Left cardiac atrium (tissue), 4 donors: ENCODE measurements around the gene MUC13. TPM values are rescaled to one million over a fixed set of nuclear protein-coding genes. Genes with fewer than 3 reads are reported as not detected.
"Not testable (repeated sequence)": the region's sequence is repeated elsewhere in the genome, so short reads cannot be mapped to it uniquely, and the experiment has no call there.

Source experiments
- ATAC-seq, 2 donors: fragments of 200-7000 bp; cut with Tn5 transposase; one replicate each; pipeline ENCODE4 v1.9.1; 2020; ENCODE audit warnings: mild to moderate bottlenecking in 2 of 2, moderate library complexity in 2 of 2
- DNase-seq: peaks from one replicate; pipeline ENCODE4 v3.0.0-alpha.2; 2020
- intact Hi-C, 2 donors: fragments of 100-400 bp; cut with DNase I; formaldehyde crosslinking; loops; one replicate each; pipeline versions ENCODE4 v1.14.1 to v1.15.1; 2022 to 2023
- long read RNA-seq: library from polyadenylated mRNA; unstranded; transcript quantifications from one replicate; pipeline ENCODE4 v2.0.0, GENCODE V29; 2021
- total RNA-seq, 2 donors: library from RNA; stranded (reverse); fragmentation: NEBNext Ultra II Directional; extraction: Animal tissue kit (Norgen Biotek cat#: 25700); gene quantifications; one replicate each; pipeline ENCODE4 v1.2.1, GENCODE V29; 2021
- donor health status: DM: no; HTN: yes; CAD: no.
- donor health status: DM: no; HTN: yes; CAD: no; lungs with severe emphysema.
- donor health status: DM: yes; HTN: yes; CAD: no.
- donor health status: Dilated cardiomyopathy.

Gene MUC13, protein sequence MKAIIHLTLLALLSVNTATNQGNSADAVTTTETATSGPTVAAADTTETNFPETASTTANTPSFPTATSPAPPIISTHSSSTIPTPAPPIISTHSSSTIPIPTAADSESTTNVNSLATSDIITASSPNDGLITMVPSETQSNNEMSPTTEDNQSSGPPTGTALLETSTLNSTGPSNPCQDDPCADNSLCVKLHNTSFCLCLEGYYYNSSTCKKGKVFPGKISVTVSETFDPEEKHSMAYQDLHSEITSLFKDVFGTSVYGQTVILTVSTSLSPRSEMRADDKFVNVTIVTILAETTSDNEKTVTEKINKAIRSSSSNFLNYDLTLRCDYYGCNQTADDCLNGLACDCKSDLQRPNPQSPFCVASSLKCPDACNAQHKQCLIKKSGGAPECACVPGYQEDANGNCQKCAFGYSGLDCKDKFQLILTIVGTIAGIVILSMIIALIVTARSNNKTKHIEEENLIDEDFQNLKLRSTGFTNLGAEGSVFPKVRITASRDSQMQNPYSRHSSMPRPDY
- not detected for total RNA-seq
- long read RNA-seq = 0 reads

GRCh38 chr3:124934577-124934976, at the start of gene MUC13:
Gene MUC13, minus strand, starts transcription at chr3:124934751. Its CDS starts 39 bp downstream, at chr3:124934712.
- intact Hi-C loops = no loop called here
- no peak for ATAC-seq
- DNase-seq = no peak

GRCh38 chr3:124982855-124983254, 48.3 kb upstream of the MUC13 start:
- ATAC-seq (no peak), DNase-seq (no peak)
- intact Hi-C loops = no loop called here

GRCh38 chr3:124981472-124981871, 46.9 kb upstream of the MUC13 start:
- ATAC-seq = no peak
- no peak for DNase-seq
- intact Hi-C loops = no loop called here

GRCh38 chr3:124978627-124979026, 44.1 kb upstream of the MUC13 start:
- no peak for ATAC-seq
- no peak for DNase-seq
- intact Hi-C loops = no loop called here

GRCh38 chr3:124976383-124976782, 41.8 kb upstream of the MUC13 start:
- intact Hi-C loops = no loop called here
- DNase-seq (no peak), ATAC-seq (no peak)

DNA sequence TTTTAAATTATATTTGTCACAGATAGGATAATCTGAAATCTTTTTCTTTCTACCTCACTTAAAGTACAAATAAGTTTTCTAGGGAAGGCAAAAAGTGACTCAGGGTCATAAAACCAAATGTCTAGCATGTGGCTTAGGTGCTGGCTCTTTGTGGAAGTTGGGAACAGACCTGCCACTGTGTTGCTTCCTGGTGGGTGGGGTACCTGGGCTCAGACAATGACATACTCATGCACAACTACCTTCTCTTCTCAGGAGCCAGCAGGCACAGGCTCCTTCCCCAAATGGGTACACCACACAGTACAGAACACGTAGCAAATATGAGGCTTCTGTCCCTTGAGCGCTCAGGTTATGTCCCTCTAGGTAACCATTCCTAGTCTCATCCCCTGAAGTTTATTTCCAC, 40.1 kb upstream of the MUC13 start:
- DNase-seq (no peak), ATAC-seq (no peak)
- intact Hi-C loops = no loop called here

DNA sequence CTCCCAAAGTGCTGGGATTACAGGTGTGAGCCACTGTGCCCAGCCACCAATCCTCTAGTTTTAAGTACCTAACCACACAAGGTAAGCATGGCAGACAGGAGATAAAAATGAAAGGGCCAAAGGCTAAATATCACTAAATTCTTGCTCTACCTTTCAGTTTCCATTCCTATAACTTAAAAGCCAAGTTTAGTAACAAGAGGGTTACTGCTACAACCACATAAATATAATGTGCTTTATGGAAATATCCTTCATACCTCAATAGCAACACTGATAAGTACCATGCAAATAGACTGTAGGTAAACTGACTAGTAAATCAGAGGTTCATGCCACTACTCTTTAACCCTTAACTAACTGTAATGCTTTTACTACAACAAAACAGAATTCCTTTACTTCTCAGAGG, 38.7 kb upstream of the MUC13 start:
- intact Hi-C loops = no loop called here
- DNase-seq (no peak), ATAC-seq (no peak)

DNA sequence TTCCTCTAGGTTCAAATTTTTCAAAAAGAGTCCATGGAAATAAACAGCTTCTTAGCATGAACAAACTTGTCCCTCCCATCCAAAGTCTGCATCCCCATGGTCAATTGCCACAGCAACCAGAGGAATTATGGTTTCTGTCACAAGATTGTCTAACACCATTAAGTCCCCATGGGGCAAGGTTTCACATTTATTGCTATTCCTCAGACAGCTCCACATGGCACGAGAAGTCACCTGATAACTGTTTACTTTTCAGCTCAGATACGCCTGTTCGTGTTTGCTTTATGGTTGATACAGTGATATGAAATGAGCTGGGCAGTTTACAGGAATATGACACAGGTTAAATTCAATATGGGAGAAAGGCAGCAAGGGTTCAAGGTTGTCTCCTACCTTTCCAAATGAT, 37.9 kb upstream of the MUC13 start:
- intact Hi-C loops = no loop called here
- ATAC-seq = no peak
- DNase-seq = no peak

- intact Hi-C loops = no loop called here
- ATAC-seq (no peak), DNase-seq (no peak)
Measured at GRCh38 chr3:124969963-124970722, 35.6 kb upstream of the MUC13 start.

- intact Hi-C loops = no loop called here
- ATAC-seq (no peak), DNase-seq (no peak)
Measured at GRCh38 chr3:124969190-124969589, 34.6 kb upstream of the MUC13 start.

- no peak for ATAC-seq
- no peak for DNase-seq
- intact Hi-C loops = no loop called here
Measured at GRCh38 chr3:124967964-124968363, 33.4 kb upstream of the MUC13 start.

- ATAC-seq (peak; percentile 24 to 35), DNase-seq (no peak)
- intact Hi-C loops = no loop called here
Measured at GRCh38 chr3:124966521-124967445, 32.2 kb upstream of the MUC13 start.

DNA sequence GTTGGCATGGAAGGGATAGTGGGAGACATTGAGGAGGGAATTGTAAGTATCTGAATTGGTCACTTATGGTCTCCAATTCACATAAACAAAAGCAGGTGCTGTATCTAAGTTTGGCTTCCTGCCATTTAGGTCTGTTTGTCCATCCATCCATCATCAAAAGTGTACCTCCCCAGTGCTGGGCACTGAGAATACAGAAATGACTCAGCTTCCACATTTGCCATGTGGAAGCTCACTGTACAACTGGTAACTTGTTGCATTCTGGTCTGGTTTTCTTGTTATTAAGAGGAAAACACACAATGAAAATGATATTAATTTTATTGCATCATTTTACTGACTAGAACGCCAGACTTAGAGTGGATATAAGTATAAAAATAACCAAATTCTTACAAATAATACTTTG, 30.9 kb upstream of the MUC13 start:
- intact Hi-C loops = no loop called here
- DNase-seq = no peak
- ATAC-seq = no peak

- DNase-seq (no peak), ATAC-seq (no peak)
- intact Hi-C loops = no loop called here
Measured at GRCh38 chr3:124964387-124964786, 29.8 kb upstream of the MUC13 start.

DNA sequence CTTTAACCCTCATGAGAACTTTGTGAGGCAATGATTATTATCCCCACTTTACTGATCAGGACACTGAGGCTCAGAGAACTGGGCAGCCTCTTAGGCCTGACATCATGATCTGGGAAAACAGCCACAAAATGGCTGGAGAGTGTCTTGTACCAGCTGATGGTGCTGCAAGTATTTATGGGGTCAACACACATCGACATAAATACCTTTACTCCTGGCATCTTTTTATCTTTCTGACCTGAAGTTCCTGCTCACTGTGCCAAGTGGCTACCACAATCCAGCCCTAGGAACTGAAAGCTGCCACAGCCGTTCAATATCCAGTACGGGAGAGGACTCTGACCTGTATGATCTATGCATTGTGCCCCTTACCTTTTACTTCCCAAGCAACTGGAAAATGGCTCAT, 29.2 kb upstream of the MUC13 start:
- ATAC-seq (peak; percentile 10 to 20), DNase-seq (no peak)
- intact Hi-C loops = no loop called here

GRCh38 chr3:124962403-124962940, 27.9 kb upstream of the MUC13 start:
- ATAC-seq (no peak), DNase-seq (no peak)
- intact Hi-C loops = no loop called here

GRCh38 chr3:124960698-124961097, 26.1 kb upstream of the MUC13 start:
- intact Hi-C loops = no loop called here
- no peak for DNase-seq

DNA sequence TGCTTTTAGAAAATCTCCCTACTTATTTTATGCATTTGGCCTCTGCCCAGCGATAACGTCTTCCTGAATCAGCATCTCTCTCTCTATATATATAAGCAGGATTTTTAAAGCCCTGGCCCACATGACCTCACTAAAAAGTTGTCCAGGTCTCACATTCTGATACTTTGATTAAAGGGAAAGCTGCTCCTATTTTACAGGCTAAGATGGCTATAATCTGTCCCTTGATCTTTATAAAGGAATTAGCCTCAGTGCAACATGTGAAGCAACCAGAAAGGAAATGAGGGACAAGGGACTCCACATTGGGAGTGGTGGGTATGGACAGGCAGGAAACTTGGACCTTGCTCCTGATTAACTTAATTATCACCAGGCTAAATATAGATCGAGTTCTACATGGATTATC, 25.6 kb upstream of the MUC13 start:
- intact Hi-C loops = no loop called here
- DNase-seq = no peak
- no peak for ATAC-seq

More at GRCh38 chr3:124960698-124961097, 26.1 kb upstream of the MUC13 start:
- ATAC-seq = no peak

- ATAC-seq, DNase-seq, intact Hi-C loops: not testable (repeated sequence)
Measured at GRCh38 chr3:124957951-124958350, 23.4 kb upstream of the MUC13 start.
